GM12878 (cell line): ENCODE results near the gene PLPP6. TPM values are rescaled to one million over a fixed set of nuclear protein-coding genes. Genes with fewer than 3 reads are reported as not detected.

Experiments
- ATAC-seq: fragments of 200-7000 bp; cut with Tn5 transposase; 3 replicates; pipeline ENCODE4 v1.9.1; 2020; ENCODE audit warnings: mild to moderate bottlenecking, moderate library complexity
- BruUV-seq: library from RNA; stranded (reverse); fragments of 400-500 nt; replicated peaks from 2 replicates; lab custom pipeline; 2021; lab: Mats Ljungman, UMichigan
- CTCF ChIA-PET: fragments of 300-600 bp; sonication (Branson Sonifier 250); formaldehyde crosslinking; extraction: SDS; loops from one replicate; lab custom pipeline; 2021; ENCODE audit warnings: inconsistent platforms; lab: Yijun Ruan, JAX
- POLR2A ChIA-PET: fragments of 350-600 bp; formaldehyde crosslinking; extraction: SDS; loops from one replicate; lab custom pipeline; 2021; ENCODE audit warnings: inconsistent platforms; lab: Charles Lee
- RAD21 ChIA-PET: fragments of 300-600 bp; sonication (Branson Sonifier 250); formaldehyde crosslinking; loops from one replicate; lab custom pipeline; 2023; ENCODE audit warnings: antibody characterized with exemption; ENCODE audit not compliant: unreplicated experiment; lab: Charles Lee
- SMC1A ChIA-PET: fragments of 300-600 bp; sonication (Branson Sonifier 250); formaldehyde crosslinking; loops from one replicate; lab custom pipeline; 2023; ENCODE audit not compliant: unreplicated experiment, uncharacterized antibody; lab: Charles Lee
- DNase-seq: peaks from one replicate; pipeline ENCODE4 v3.0.0-alpha.2; 2011; ENCODE audit warnings: low read depth, low spot score
- FAIRE-seq: peaks from 3 replicates; lab custom pipeline; 2011; peaks lifted over from hg19 to GRCh38; lab: Jason Lieb, UNC
- H2AFZ ChIP-seq: 2 replicates; pipeline ENCODE4 v1.6.0; 2011; ENCODE audit warnings: low read depth, low read length, control low read depth; ENCODE audit not compliant: control insufficient read depth
- H3K27ac ChIP-seq: 2 replicates; pipeline ENCODE4 v1.5.1; 2011; ENCODE audit warnings: control low read depth; ENCODE audit not compliant: control insufficient read depth, insufficient read depth
- H3K27me3 ChIP-seq, 2 experiments: replicated peaks in 1 of 2; 2 replicates each; pipeline versions ENCODE4 v1.6.0 to v1.6.1; 2011; ENCODE audit warnings: low read length in 1 of 2; ENCODE audit not compliant: control insufficient read depth in 2 of 2, insufficient read depth in 2 of 2
- H3K36me3 ChIP-seq, 2 experiments: 2 replicates each; pipeline ENCODE4 v1.5.1; 2011; ENCODE audit warnings: low read length in 1 of 2; ENCODE audit not compliant: control insufficient read depth in 2 of 2, insufficient read depth in 2 of 2
- H3K4me1 ChIP-seq: 2 replicates; pipeline ENCODE4 v1.6.1; 2011; ENCODE audit warnings: mild to moderate bottlenecking, low read length, moderate library complexity, mixed read lengths; ENCODE audit not compliant: control insufficient read depth, insufficient read depth
- H3K4me2 ChIP-seq: 2 replicates; pipeline ENCODE4 v1.6.0; 2011; ENCODE audit warnings: control low read depth; ENCODE audit not compliant: control insufficient read depth, insufficient read depth
- H3K4me3 ChIP-seq: fragments of 200-600 bp; sonication (generic); 2 replicates; pipeline ENCODE4 v1.5.1; 2016
- H3K79me2 ChIP-seq: 2 replicates; pipeline ENCODE4 v1.6.0; 2011; ENCODE audit warnings: low read length; ENCODE audit not compliant: control insufficient read depth, insufficient read depth
- H3K9ac ChIP-seq: 2 replicates; pipeline ENCODE4 v1.8.0; 2011; ENCODE audit warnings: low read length, control low read depth, mixed read lengths; ENCODE audit not compliant: control insufficient read depth, insufficient read depth
- H3K9me3 ChIP-seq: replicated peaks from 3 replicates; pipeline ENCODE4 v1.5.1; 2011; ENCODE audit warnings: mild to moderate bottlenecking, low read length; ENCODE audit not compliant: control insufficient read depth, insufficient read depth
- H4K20me1 ChIP-seq: 2 replicates; pipeline ENCODE4 v1.6.0; 2011; ENCODE audit not compliant: control insufficient read depth, insufficient read depth
- BMI1 ChIP-seq: fragments of 450-650 bp; IDR thresholded peaks from 2 replicates; pipeline ENCODE4 v1.6.1; 2016; ENCODE audit warnings: mild to moderate bottlenecking, moderate library complexity, borderline replicate concordance
- BRCA1 ChIP-seq: IDR thresholded peaks from 2 replicates; pipeline ENCODE4 v1.6.1; 2011; ENCODE audit warnings: low read depth, low read length, improper control_type of control experiment
- CBFB ChIP-seq: IDR thresholded peaks from 2 replicates; pipeline ENCODE4 v1.6.1; 2016; ENCODE audit warnings: antibody characterized with exemption, low read depth
- DPF2 ChIP-seq: fragments of 450-650 bp; IDR thresholded peaks from 2 replicates; pipeline ENCODE4 v1.6.1; 2017; ENCODE audit warnings: mild to moderate bottlenecking
- ESRRA ChIP-seq: IDR thresholded peaks from 2 replicates; pipeline ENCODE4 v1.6.1; 2012; ENCODE audit warnings: mild to moderate bottlenecking, low read length, improper control_type of control experiment
- GABPA ChIP-seq: IDR thresholded peaks from 2 replicates; pipeline ENCODE4 v1.6.1; 2014; ENCODE audit warnings: antibody characterized with exemption, low read depth, mild to moderate bottlenecking, inconsistent platforms
- HDAC2 ChIP-seq: fragments of 200-600 bp; sonication (generic); IDR thresholded peaks from 2 replicates; pipeline ENCODE4 v1.6.1; 2017
- POLR2AphosphoS2 ChIP-seq: IDR thresholded peaks from 2 replicates; pipeline ENCODE4 v1.6.1; 2011; ENCODE audit warnings: low read depth, mild to moderate bottlenecking, low read length, improper control_type of control experiment, moderate library complexity
- SMARCA5 ChIP-seq: fragments of 450-650 bp; IDR thresholded peaks from 2 replicates; pipeline ENCODE4 v1.6.1; 2017; ENCODE audit warnings: mild to moderate bottlenecking
- SP1 ChIP-seq: IDR thresholded peaks from one replicate; pipeline ENCODE4 v1.6.1; 2011; ENCODE audit warnings: low read depth, low read length
- SREBF1 ChIP-seq: IDR thresholded peaks from 2 replicates; pipeline ENCODE4 v1.6.1; 2012; ENCODE audit warnings: mild to moderate bottlenecking, low read length
- ZBED1 ChIP-seq: IDR thresholded peaks from 2 replicates; pipeline ENCODE4 v1.6.1; 2016; ENCODE audit warnings: borderline replicate concordance
- ZSCAN29 ChIP-seq: fragments of 450-650 bp; IDR thresholded peaks from 2 replicates; pipeline ENCODE4 v1.6.1; 2017; ENCODE audit warnings: mild to moderate bottlenecking, moderate library complexity
- WGBS: methylation state at CpG from one replicate; pipeline ENCODE4 v1.1.6; 2016; ENCODE audit warnings: low lambda C conversion rate; ENCODE audit not compliant: insufficient replicate concordance, insufficient coverage; ENCODE audit errors: missing lambda C conversion rate; 5-methylcytosine and 5-hydroxymethylcytosine counted together
- in situ Hi-C: fragments of 300-500 bp; cut with MboI; formaldehyde crosslinking; loops from 9 replicates; pipeline ENCODE4 v1.14.3; 2018; ENCODE audit warnings: mixed read lengths
- intact Hi-C: fragments of 100-400 bp; cut with micrococcal nuclease; formaldehyde crosslinking; loops from one replicate; pipeline ENCODE4 v1.14.2; 2022; ENCODE audit not compliant: unreplicated experiment
- polyA plus RNA-seq, 11 experiments: library from polyadenylated mRNA; depleted of rRNA in 4 of 11; unstranded in 6 of 11; stranded (reverse) in 5 of 11; fragments of >200 nt; fragmentation: Nextera tagmentation in 4 of 11; fragmentation: Illumina TruSeq in 1 of 11; extraction: Ambion mirVana in 4 of 11; extraction: Trizol in 1 of 11; gene quantifications; 1 replicate in 1 of 11; 2 replicates in 10 of 11; pipeline versions ENCODE4 v1.2.1 to v1.2.3, GENCODE V29; 2011 to 2016; ENCODE audit warnings: inconsistent platforms in 2 of 11, missing spikeins in 2 of 11, low read depth in 1 of 11
- total RNA-seq, 4 experiments: library from RNA; depleted of rRNA in 3 of 4; stranded (reverse); fragments of >200 nt in 3 of 4; fragmentation: Illumina TruSeq in 1 of 4; extraction: Trizol in 1 of 4; gene quantifications; 2 replicates each; pipeline versions ENCODE4 v1.2.1 to v1.2.3, GENCODE V29; 2013 to 2021
- TF ChIP-seq, protein P1 (sequence below): IDR thresholded peaks from 2 replicates; pipeline ENCODE4 v1.6.1; 2012; ENCODE audit warnings: mild to moderate bottlenecking, low read depth, low read length
- TF ChIP-seq, protein P2 (sequence below): fragments of 450-650 bp; IDR thresholded peaks from 2 replicates; pipeline ENCODE4 v1.6.1; 2017; ENCODE audit warnings: mild to moderate bottlenecking, low read depth, inconsistent platforms; ENCODE audit not compliant: poor library complexity, severe bottlenecking
- TF ChIP-seq, protein P3 (sequence below): fragments of 450-650 bp; formaldehyde crosslinking; IDR thresholded peaks from 2 replicates; pipeline ENCODE4 v1.5.0; 2022; ENCODE audit warnings: mild to moderate bottlenecking, missing genetic modification characterization

Gene PLPP6
- total and polyA plus RNA-seq, 10 of the 15 experiments (the other 5 are each of a cell fraction or from before 2014, with no cell fraction given) = 1.6 to 11.3 (median 6.9) TPM

DNA sequence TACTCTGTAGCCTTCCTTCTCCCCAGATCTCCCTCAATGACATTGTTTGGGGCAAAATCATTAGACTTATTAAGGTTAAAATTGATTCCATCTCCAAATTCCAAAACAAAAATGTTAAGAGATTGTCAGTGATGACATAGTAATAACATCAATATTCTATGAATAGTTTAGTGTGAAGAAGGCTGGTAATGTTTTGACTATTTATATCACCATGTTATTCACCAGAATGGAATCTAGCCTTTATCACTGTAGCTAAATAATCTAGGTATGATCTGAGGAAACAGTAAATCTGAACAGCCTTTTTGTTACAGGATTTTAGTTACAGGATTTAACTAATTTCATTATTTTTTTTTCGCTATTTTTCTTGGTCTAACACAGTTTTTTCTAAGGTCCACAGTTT lies 929 bp upstream of the PLPP6 start:
- peak overlapping the region; percentile 73; the same call in 1 of the 2 replicates for H3K9ac ChIP-seq
- WGBS = 0% methylated on average over 1 of the region's 1 CpG
- peaks cover 5% of the 10 kb centered on the region for H3K79me2 ChIP-seq
- H2AFZ ChIP-seq = peak overlapping the region; percentile 97; the same call in 1 of the 2 replicates
- H3K36me3 ChIP-seq = no peaks in the 10 kb centered on the region
- POLR2A ChIA-PET = interaction anchor here (0.6 kb wide), 1 partner anchor 751 kb away, joined by 3 read pairs; no protein-coding TSS in a partner anchor
- no TSS peak for BruUV-seq
- DNase-seq (no peak), ATAC-seq (no peak), FAIRE-seq (no peak)
- H3K27ac ChIP-seq = no peak overlapping the region
- H3K9me3 ChIP-seq = no peaks in the 10 kb centered on the region
- CTCF ChIA-PET = interaction anchor here (0.6 to 1.0 kb wide), 2 partner anchors 16 to 834 kb away, joined by 3 read pairs; no protein-coding TSS in a partner anchor
- H4K20me1 ChIP-seq = no peaks in the 10 kb centered on the region; the same call in 1 of the 2 replicates
- H3K4me2 ChIP-seq = peak overlapping the region; percentile 100
- SMC1A ChIA-PET = interaction anchor here (1.6 to 2.1 kb wide), 3 partner anchors 24 to 79 kb away, joined by 4 to 5 read pairs (median 4); no protein-coding TSS in a partner anchor
- H3K4me1 ChIP-seq = peaks cover 21% of the 10 kb centered on the region
- 0 out of 2 replicates have a peak overlapping the region, but pooled peaks have one; percentile 85 for H3K4me3 ChIP-seq
- no peaks in the 10 kb centered on the region for H3K27me3 ChIP-seq
- in situ Hi-C loops (no loop called here), intact Hi-C loops (loop anchor here (10.0 kb wide), 1 partner anchor 784 kb away; no protein-coding TSS in a partner anchor)
- RAD21 ChIA-PET = no interaction called here
- TF ChIP-seq SP1 (no peak), SMARCA5 (no peak), BRCA1 (no peak), ESRRA (no peak), ZBED1 (no peak), DPF2 (no peak), SREBF1 (no peak), HDAC2 (no peak), GABPA (no peak), ZSCAN29 (no peak), CBFB (no peak), POLR2AphosphoS2 (no peak), BMI1 (no peak)
- TF ChIP-seq, protein P1, sequence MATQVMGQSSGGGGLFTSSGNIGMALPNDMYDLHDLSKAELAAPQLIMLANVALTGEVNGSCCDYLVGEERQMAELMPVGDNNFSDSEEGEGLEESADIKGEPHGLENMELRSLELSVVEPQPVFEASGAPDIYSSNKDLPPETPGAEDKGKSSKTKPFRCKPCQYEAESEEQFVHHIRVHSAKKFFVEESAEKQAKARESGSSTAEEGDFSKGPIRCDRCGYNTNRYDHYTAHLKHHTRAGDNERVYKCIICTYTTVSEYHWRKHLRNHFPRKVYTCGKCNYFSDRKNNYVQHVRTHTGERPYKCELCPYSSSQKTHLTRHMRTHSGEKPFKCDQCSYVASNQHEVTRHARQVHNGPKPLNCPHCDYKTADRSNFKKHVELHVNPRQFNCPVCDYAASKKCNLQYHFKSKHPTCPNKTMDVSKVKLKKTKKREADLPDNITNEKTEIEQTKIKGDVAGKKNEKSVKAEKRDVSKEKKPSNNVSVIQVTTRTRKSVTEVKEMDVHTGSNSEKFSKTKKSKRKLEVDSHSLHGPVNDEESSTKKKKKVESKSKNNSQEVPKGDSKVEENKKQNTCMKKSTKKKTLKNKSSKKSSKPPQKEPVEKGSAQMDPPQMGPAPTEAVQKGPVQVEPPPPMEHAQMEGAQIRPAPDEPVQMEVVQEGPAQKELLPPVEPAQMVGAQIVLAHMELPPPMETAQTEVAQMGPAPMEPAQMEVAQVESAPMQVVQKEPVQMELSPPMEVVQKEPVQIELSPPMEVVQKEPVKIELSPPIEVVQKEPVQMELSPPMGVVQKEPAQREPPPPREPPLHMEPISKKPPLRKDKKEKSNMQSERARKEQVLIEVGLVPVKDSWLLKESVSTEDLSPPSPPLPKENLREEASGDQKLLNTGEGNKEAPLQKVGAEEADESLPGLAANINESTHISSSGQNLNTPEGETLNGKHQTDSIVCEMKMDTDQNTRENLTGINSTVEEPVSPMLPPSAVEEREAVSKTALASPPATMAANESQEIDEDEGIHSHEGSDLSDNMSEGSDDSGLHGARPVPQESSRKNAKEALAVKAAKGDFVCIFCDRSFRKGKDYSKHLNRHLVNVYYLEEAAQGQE = no peak
- TF ChIP-seq, protein P2, sequence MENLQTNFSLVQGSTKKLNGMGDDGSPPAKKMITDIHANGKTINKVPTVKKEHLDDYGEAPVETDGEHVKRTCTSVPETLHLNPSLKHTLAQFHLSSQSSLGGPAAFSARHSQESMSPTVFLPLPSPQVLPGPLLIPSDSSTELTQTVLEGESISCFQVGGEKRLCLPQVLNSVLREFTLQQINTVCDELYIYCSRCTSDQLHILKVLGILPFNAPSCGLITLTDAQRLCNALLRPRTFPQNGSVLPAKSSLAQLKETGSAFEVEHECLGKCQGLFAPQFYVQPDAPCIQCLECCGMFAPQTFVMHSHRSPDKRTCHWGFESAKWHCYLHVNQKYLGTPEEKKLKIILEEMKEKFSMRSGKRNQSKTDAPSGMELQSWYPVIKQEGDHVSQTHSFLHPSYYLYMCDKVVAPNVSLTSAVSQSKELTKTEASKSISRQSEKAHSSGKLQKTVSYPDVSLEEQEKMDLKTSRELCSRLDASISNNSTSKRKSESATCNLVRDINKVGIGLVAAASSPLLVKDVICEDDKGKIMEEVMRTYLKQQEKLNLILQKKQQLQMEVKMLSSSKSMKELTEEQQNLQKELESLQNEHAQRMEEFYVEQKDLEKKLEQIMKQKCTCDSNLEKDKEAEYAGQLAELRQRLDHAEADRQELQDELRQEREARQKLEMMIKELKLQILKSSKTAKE = no peak
- TF ChIP-seq, protein P3, sequence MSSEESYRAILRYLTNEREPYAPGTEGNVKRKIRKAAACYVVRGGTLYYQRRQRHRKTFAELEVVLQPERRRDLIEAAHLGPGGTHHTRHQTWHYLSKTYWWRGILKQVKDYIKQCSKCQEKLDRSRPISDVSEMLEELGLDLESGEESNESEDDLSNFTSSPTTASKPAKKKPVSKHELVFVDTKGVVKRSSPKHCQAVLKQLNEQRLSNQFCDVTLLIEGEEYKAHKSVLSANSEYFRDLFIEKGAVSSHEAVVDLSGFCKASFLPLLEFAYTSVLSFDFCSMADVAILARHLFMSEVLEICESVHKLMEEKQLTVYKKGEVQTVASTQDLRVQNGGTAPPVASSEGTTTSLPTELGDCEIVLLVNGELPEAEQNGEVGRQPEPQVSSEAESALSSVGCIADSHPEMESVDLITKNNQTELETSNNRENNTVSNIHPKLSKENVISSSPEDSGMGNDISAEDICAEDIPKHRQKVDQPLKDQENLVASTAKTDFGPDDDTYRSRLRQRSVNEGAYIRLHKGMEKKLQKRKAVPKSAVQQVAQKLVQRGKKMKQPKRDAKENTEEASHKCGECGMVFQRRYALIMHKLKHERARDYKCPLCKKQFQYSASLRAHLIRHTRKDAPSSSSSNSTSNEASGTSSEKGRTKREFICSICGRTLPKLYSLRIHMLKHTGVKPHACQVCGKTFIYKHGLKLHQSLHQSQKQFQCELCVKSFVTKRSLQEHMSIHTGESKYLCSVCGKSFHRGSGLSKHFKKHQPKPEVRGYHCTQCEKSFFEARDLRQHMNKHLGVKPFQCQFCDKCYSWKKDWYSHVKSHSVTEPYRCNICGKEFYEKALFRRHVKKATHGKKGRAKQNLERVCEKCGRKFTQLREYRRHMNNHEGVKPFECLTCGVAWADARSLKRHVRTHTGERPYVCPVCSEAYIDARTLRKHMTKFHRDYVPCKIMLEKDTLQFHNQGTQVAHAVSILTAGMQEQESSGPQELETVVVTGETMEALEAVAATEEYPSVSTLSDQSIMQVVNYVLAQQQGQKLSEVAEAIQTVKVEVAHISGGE (CRISPR knock-in tag) = no peak
